Activated CD8-positive, alpha-beta memory T cell treated with anti-CD3 and anti-CD28 coated beads, Interleukin-2, amount 50 U/mL, for 24 hours (primary cell): Measurements from ENCODE around the gene MYO1E.

Experiments
- DNase-seq: peaks from one replicate; pipeline ENCODE4 v3.0.0-alpha.2; 2020; ENCODE audit errors: extremely low read depth

The MYO1E gene

GRCh38 chr15:59194639-59195325 lies 177.9 kb downstream of the MYO1E start:
- no peak for DNase-seq

GRCh38 chr15:59191855-59192237 lies 180.8 kb downstream of the MYO1E start:
- no peak for DNase-seq

- DNase-seq: no peak
Measured at GRCh38 chr15:59190291-59190690, 182.4 kb downstream of the MYO1E start.

GRCh38 chr15:59189241-59189640 lies 183.4 kb downstream of the MYO1E start:
- DNase-seq: no peak

GRCh38 chr15:59186501-59186900 lies 186.2 kb downstream of the MYO1E start:
- DNase-seq: no peak

- DNase-seq: no peak
Measured at GRCh38 chr15:59185725-59186124, 186.9 kb downstream of the MYO1E start.

GRCh38 chr15:59180945-59181600 lies 191.6 kb downstream of the MYO1E start:
- DNase-seq: no peak

- no peak for DNase-seq
Measured at GRCh38 chr15:59179717-59180116, 193.0 kb downstream of the MYO1E start.

- no peak for DNase-seq
Measured at GRCh38 chr15:59178151-59178695, 194.4 kb downstream of the MYO1E start.

- DNase-seq: no peak
Measured at GRCh38 chr15:59177317-59177660, 195.4 kb downstream of the MYO1E start.

GRCh38 chr15:59176653-59177316 lies 195.9 kb downstream of the MYO1E start:
- no peak for DNase-seq

- DNase-seq: peak; percentile 5
Measured at GRCh38 chr15:59174835-59175831, 197.5 kb downstream of the MYO1E start.

- DNase-seq: no peak
Measured at GRCh38 chr15:59174151-59174834, 198.4 kb downstream of the MYO1E start.

GRCh38 chr15:59173194-59173593 lies 199.5 kb downstream of the MYO1E start:
- DNase-seq: no peak

- DNase-seq: no peak
Measured at GRCh38 chr15:59172289-59172901, 200.3 kb downstream of the MYO1E start.

GRCh38 chr15:59171067-59171397 lies 201.6 kb downstream of the MYO1E start:
- DNase-seq: no peak

GRCh38 chr15:59170295-59171066 lies 202.2 kb downstream of the MYO1E start:
- DNase-seq: no peak

GRCh38 chr15:59169251-59169708 lies 203.4 kb downstream of the MYO1E start:
- no peak for DNase-seq

- no peak for DNase-seq
Measured at GRCh38 chr15:59168536-59168935, 204.1 kb downstream of the MYO1E start.
